H1 (cell line): Measurements from ENCODE around the gene WDR76. TPM values are rescaled to one million over a fixed set of nuclear protein-coding genes. Genes with fewer than 3 reads are reported as not detected.

ENCODE experiments used
- CTCF ChIA-PET: fragments of 300-600 bp; sonication (Branson Sonifier 250); formaldehyde crosslinking; loops from one replicate; lab custom pipeline; 2021; ENCODE audit not compliant: partially characterized antibody; lab: Charles Lee
- POLR2A ChIA-PET: fragments of 300-600 bp; sonication (Branson Sonifier 250); formaldehyde crosslinking; loops from one replicate; lab custom pipeline; 2021; ENCODE audit warnings: inconsistent platforms; ENCODE audit not compliant: partially characterized antibody; lab: Charles Lee
- DNase-seq, 2 experiments: peaks; one replicate each; pipeline versions ENCODE4 v3.0.0 to v3.0.0-alpha.2; 2010 to 2022; ENCODE audit warnings: low spot score in 2 of 2, low read depth in 1 of 2, mixed read lengths in 1 of 2
- FAIRE-seq: peaks from 2 replicates; lab custom pipeline; 2011; peaks lifted over from hg19 to GRCh38; lab: Jason Lieb, UNC
- H2AFZ ChIP-seq: 2 replicates; pipeline ENCODE4 v1.8.1; 2012; ENCODE audit warnings: low read length, inconsistent platforms
- H2AK5ac ChIP-seq: 2 replicates; pipeline ENCODE4 v1.6.1; 2013; ENCODE audit warnings: low read depth, low read length
- H2BK120ac ChIP-seq: replicated peaks from 2 replicates; pipeline ENCODE3; 2013; ENCODE audit warnings: low read depth, low read length, inconsistent platforms
- H2BK12ac ChIP-seq: 2 replicates; pipeline ENCODE4 v1.6.1; 2013; ENCODE audit warnings: low read depth, low read length
- H2BK15ac ChIP-seq: 2 replicates; pipeline ENCODE4 v1.6.1; 2013; ENCODE audit warnings: low read length
- H2BK20ac ChIP-seq: 2 replicates; pipeline ENCODE4 v1.6.1; 2013; ENCODE audit warnings: low read length
- H2BK5ac ChIP-seq: 2 replicates; pipeline ENCODE4 v1.6.1; 2013; ENCODE audit warnings: low read depth, low read length
- H3K14ac ChIP-seq: 2 replicates; pipeline ENCODE4 v1.6.1; 2013; ENCODE audit warnings: inconsistent platforms; ENCODE audit not compliant: insufficient read length
- H3K18ac ChIP-seq: 2 replicates; pipeline ENCODE4 v1.6.1; 2013; ENCODE audit warnings: low read length; ENCODE audit errors: extremely low read depth
- H3K23ac ChIP-seq: 2 replicates; pipeline ENCODE4 v1.6.1; 2013; ENCODE audit warnings: inconsistent platforms; ENCODE audit not compliant: insufficient read length
- H3K23me2 ChIP-seq: 2 replicates; pipeline ENCODE4 v1.6.1; 2013; ENCODE audit warnings: low read depth, low read length
- H3K27ac ChIP-seq: 2 replicates; pipeline ENCODE4 v1.6.1; 2011; ENCODE audit warnings: low read depth, low read length, inconsistent platforms
- H3K27me3 ChIP-seq, 4 experiments: replicated peaks in 1 of 4; 1 replicate in 1 of 4; 2 replicates in 3 of 4; pipeline versions ENCODE4 v1.6.1 to v1.8.1; 2011 to 2013; ENCODE audit warnings: low read length in 3 of 4, mild to moderate bottlenecking in 3 of 4, inconsistent platforms in 2 of 4, mixed read lengths in 2 of 4, moderate library complexity in 1 of 4; ENCODE audit not compliant: control insufficient read depth in 3 of 4, insufficient read depth in 3 of 4; ENCODE audit errors: extremely low read depth in 1 of 4
- H3K36me3 ChIP-seq, 4 experiments: 2 replicates each; pipeline versions ENCODE4 v1.6.1 to v1.8.1; 2011 to 2013; ENCODE audit warnings: mild to moderate bottlenecking in 4 of 4, low read length in 3 of 4, moderate library complexity in 2 of 4, control low read depth in 1 of 4, inconsistent platforms in 1 of 4; ENCODE audit not compliant: insufficient read depth in 4 of 4, control insufficient read depth in 2 of 4
- H3K4ac ChIP-seq: replicated peaks from 2 replicates; pipeline ENCODE3; 2013; ENCODE audit warnings: low read length, low read depth, mixed read lengths, inconsistent platforms; ENCODE audit not compliant: insufficient read length
- H3K4me1 ChIP-seq, 4 experiments: replicated peaks in 1 of 4; 1 replicate in 1 of 4; 2 replicates in 3 of 4; pipeline versions ENCODE4 v1.6.1 to v1.8.1; 2011 to 2013; ENCODE audit warnings: low read length in 3 of 4, inconsistent platforms in 2 of 4, mixed read lengths in 1 of 4; ENCODE audit not compliant: insufficient read depth in 4 of 4, control insufficient read depth in 3 of 4
- H3K4me2 ChIP-seq, 2 experiments: 2 replicates each; pipeline versions ENCODE4 v1.6.1 to v1.8.1; 2011 to 2013; ENCODE audit warnings: low read depth in 2 of 2, low read length in 2 of 2, control low read depth in 1 of 2, inconsistent platforms in 1 of 2, mild to moderate bottlenecking in 1 of 2; ENCODE audit not compliant: insufficient read depth in 1 of 2
- H3K4me3 ChIP-seq, 4 experiments: fragments of 200-600, 300-600 bp in 1 of 4; sonication (generic), shearing (Covaris generic), sonication (Bioruptor Twin) in 1 of 4; 2 replicates each; pipeline versions ENCODE4 v1.5.1 to v1.8.1; 2011 to 2016; ENCODE audit warnings: low read length in 4 of 4, low read depth in 3 of 4, control low read depth in 2 of 4, inconsistent platforms in 2 of 4, mild to moderate bottlenecking in 2 of 4, mixed read lengths in 1 of 4, moderate library complexity in 1 of 4; ENCODE audit not compliant: insufficient read depth in 2 of 4; ENCODE audit errors: extremely low read depth in 1 of 4
- H3K56ac ChIP-seq: replicated peaks from 2 replicates; pipeline ENCODE3; 2013; ENCODE audit warnings: low read depth, mild to moderate bottlenecking, mixed read lengths, low read length, inconsistent platforms; ENCODE audit not compliant: insufficient read length
- H3K79me1 ChIP-seq: 2 replicates; pipeline ENCODE4 v1.6.1; 2013; ENCODE audit warnings: low read depth, low read length, control low read depth
- H3K79me2 ChIP-seq, 2 experiments: 2 replicates each; pipeline versions ENCODE4 v1.6.1 to v1.8.1; 2012 to 2013; ENCODE audit warnings: low read length in 2 of 2, mild to moderate bottlenecking in 2 of 2, inconsistent platforms in 1 of 2; ENCODE audit not compliant: insufficient read depth in 2 of 2, control insufficient read depth in 1 of 2
- H3K9ac ChIP-seq, 4 experiments: replicated peaks in 1 of 4; 1 replicate in 1 of 4; 2 replicates in 3 of 4; pipeline versions ENCODE4 v1.6.1 to v1.8.1; 2011 to 2013; ENCODE audit warnings: low read depth in 3 of 4, low read length in 3 of 4, control low read depth in 2 of 4, mild to moderate bottlenecking in 2 of 4, moderate library complexity in 2 of 4, inconsistent platforms in 1 of 4; ENCODE audit errors: extremely low read depth in 1 of 4
- H3K9me3 ChIP-seq, 2 experiments: 2 replicates each; pipeline versions ENCODE4 v1.6.1 to v1.8.1; 2012 to 2013; ENCODE audit warnings: mild to moderate bottlenecking in 2 of 2, moderate library complexity in 2 of 2, control low read depth in 1 of 2, inconsistent platforms in 1 of 2, low read depth in 1 of 2, low read length in 1 of 2, mixed read lengths in 1 of 2; ENCODE audit not compliant: insufficient read depth in 2 of 2
- H4K20me1 ChIP-seq, 2 experiments: replicated peaks in 1 of 2; 2 replicates each; pipeline versions ENCODE3 to v1.8.1; 2011 to 2013; ENCODE audit warnings: inconsistent platforms in 2 of 2, low read length in 2 of 2, mild to moderate bottlenecking in 1 of 2; ENCODE audit not compliant: insufficient read depth in 2 of 2, control insufficient read depth in 1 of 2
- H4K5ac ChIP-seq: 2 replicates; pipeline ENCODE4 v1.6.1; 2013; ENCODE audit warnings: low read length, low read depth, mixed read lengths, inconsistent platforms; ENCODE audit not compliant: insufficient read length
- H4K8ac ChIP-seq: 2 replicates; pipeline ENCODE4 v1.8.0; 2013; ENCODE audit warnings: mild to moderate bottlenecking, moderate library complexity, low read length, inconsistent platforms; ENCODE audit not compliant: insufficient read depth; ENCODE audit errors: extremely low read depth
- H4K91ac ChIP-seq: replicated peaks from 2 replicates; pipeline ENCODE3; 2013; ENCODE audit warnings: low read length, mixed read lengths, inconsistent platforms; ENCODE audit not compliant: insufficient read length
- BACH1 ChIP-seq: IDR thresholded peaks from 2 replicates; pipeline ENCODE4 v1.6.1; 2012; ENCODE audit warnings: low read length, improper control_type of control experiment
- BCL11A ChIP-seq, 2 experiments: IDR thresholded peaks; one replicate each; pipeline ENCODE4 v1.6.1; 2011; ENCODE audit warnings: low read depth in 2 of 2, low read length in 2 of 2, mild to moderate bottlenecking in 2 of 2
- EP300 ChIP-seq, 2 experiments: IDR thresholded peaks; 1 replicate in 1 of 2; 2 replicates in 1 of 2; pipeline ENCODE4 v1.6.1; 2011 to 2012; ENCODE audit warnings: low read depth in 2 of 2, low read length in 2 of 2, mild to moderate bottlenecking in 2 of 2, borderline replicate concordance in 1 of 2, inconsistent platforms in 1 of 2, moderate library complexity in 1 of 2
- HDAC2 ChIP-seq, 2 experiments: fragments of 300-600 bp in 1 of 2; sonication (generic) in 1 of 2; IDR thresholded peaks; 2 replicates each; pipeline ENCODE4 v1.6.1; 2011 to 2012; ENCODE audit warnings: low read depth in 2 of 2, low read length in 2 of 2, mild to moderate bottlenecking in 2 of 2, moderate library complexity in 2 of 2, borderline replicate concordance in 1 of 2, inconsistent platforms in 1 of 2
- JUN ChIP-seq: IDR thresholded peaks from 2 replicates; pipeline ENCODE4 v1.6.1; 2011; ENCODE audit warnings: low read depth, mild to moderate bottlenecking, improper control_type of control experiment, low read length
- JUND ChIP-seq: IDR thresholded peaks from 2 replicates; pipeline ENCODE4 v1.6.1; 2011; ENCODE audit warnings: mild to moderate bottlenecking, improper control_type of control experiment, low read length
- KDM4A ChIP-seq: IDR thresholded peaks from one replicate; pipeline ENCODE4 v1.7.1; 2012; ENCODE audit warnings: low read depth, mild to moderate bottlenecking, moderate library complexity, low read length, inconsistent platforms; ENCODE audit not compliant: severe bottlenecking
- KDM5A ChIP-seq: fragments of 200-600 bp; IDR thresholded peaks from 2 replicates; pipeline ENCODE4 v1.7.1; 2012; ENCODE audit warnings: mild to moderate bottlenecking, low read length, inconsistent platforms, mixed read lengths
- POLR2A ChIP-seq, 2 experiments: IDR thresholded peaks; 1 replicate in 1 of 2; 2 replicates in 1 of 2; pipeline ENCODE4 v1.6.1; 2011; ENCODE audit warnings: low read depth in 2 of 2, low read length in 2 of 2, mild to moderate bottlenecking in 2 of 2; ENCODE audit errors: control extremely low read depth in 1 of 2
- SAP30 ChIP-seq: fragments of 300-600 bp; sonication (generic); IDR thresholded peaks from 2 replicates; pipeline ENCODE4 v1.7.1; 2012; ENCODE audit warnings: low read length, moderate library complexity, mild to moderate bottlenecking, inconsistent platforms; ENCODE audit not compliant: insufficient read depth, insufficient replicate concordance
- SIN3A ChIP-seq, 2 experiments: IDR thresholded peaks in 1 of 2; conservative IDR thresholded peaks in 1 of 2; 2 replicates each; pipeline ENCODE4 v1.6.1; 2011 to 2012; ENCODE audit warnings: low read length in 2 of 2, improper control_type of control experiment in 1 of 2, low read depth in 1 of 2, mild to moderate bottlenecking in 1 of 2
- SP2 ChIP-seq: IDR thresholded peaks from 2 replicates; pipeline ENCODE4 v1.6.1; 2012; ENCODE audit warnings: mild to moderate bottlenecking, low read length, inconsistent platforms
- SRF ChIP-seq: IDR thresholded peaks from 2 replicates; pipeline ENCODE4 v1.6.1; 2011; ENCODE audit warnings: mild to moderate bottlenecking, low read depth, low read length, moderate library complexity
- YY1 ChIP-seq: IDR thresholded peaks from 2 replicates; pipeline ENCODE4 v1.6.1; 2011; ENCODE audit warnings: low read depth, mild to moderate bottlenecking, low read length
- WGBS, 2 experiments: shearing (Covaris generic) in 1 of 2; methylation state at CpG; one replicate each; pipeline versions ENCODE4 v1.1.6 to v1.1.7; 2013 to 2015; ENCODE audit warnings: low lambda C conversion rate in 2 of 2, mixed read lengths in 2 of 2, inconsistent platforms in 1 of 2, low coverage in 1 of 2, missing lambda C conversion rate in 1 of 2; ENCODE audit not compliant: insufficient replicate concordance in 2 of 2, insufficient coverage in 1 of 2, insufficient read length in 1 of 2; ENCODE audit errors: extremely low coverage in 1 of 2, missing lambda C conversion rate in 1 of 2; 5-methylcytosine and 5-hydroxymethylcytosine counted together
- polyA plus RNA-seq, 7 experiments: library from polyadenylated mRNA; depleted of rRNA in 3 of 7; stranded (reverse) in 5 of 7; unstranded in 2 of 7; fragments of >200 nt in 5 of 7; fragments of 200-250 nt in 2 of 7; gene quantifications; 1 replicate in 5 of 7; 2 replicates in 1 of 7; 4 replicates in 1 of 7; pipeline versions ENCODE4 v1.2.1 to v1.2.3, GENCODE V29; 2011 to 2013; ENCODE audit warnings: missing spikeins in 2 of 7, mixed read lengths in 2 of 7
- total RNA-seq: library from RNA; stranded (reverse); fragmentation: NEBNext Ultra II Directional; extraction: Animal tissue kit (Norgen Biotek cat#: 25700); gene quantifications from 2 replicates; pipeline ENCODE4 v1.2.1, GENCODE V29; 2021

Gene WDR76
- total and polyA plus RNA-seq, 2 of the 8 experiments (the other 6 are each of a cell fraction or from before 2014, with no cell fraction given) = 4.1 to 18.9 TPM

DNA sequence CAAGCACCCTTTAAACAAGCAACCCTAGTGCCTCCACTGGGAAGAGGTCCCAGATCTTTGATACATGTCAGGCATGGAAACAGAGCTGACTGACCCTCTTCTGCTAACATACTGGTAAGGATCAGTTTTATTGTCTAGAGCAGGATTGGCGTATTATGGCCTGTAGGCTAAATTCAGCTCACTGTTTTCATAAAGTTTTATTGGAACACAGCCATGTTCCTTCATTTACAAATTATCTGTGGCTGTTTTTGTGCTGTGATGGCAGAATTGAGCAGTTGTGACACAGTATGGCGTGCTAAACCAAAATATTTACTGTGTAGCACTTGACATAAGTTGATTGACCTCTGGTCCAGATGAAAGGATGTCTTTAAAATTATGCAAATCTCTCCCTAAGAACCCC lies 45.0 kb downstream of the WDR76 start:
- Histone ChIP-seq H3K4ac (no peak overlapping the region), H3K27me3 (no peaks in the 10 kb centered on the region), H3K23me2 (no peaks in the 10 kb centered on the region), H3K27ac (no peak overlapping the region), H2BK20ac (no peak overlapping the region), H3K56ac (no peak overlapping the region), H2BK5ac (no peak overlapping the region), H4K20me1 (peaks cover 0 to 3% of the 10 kb centered on the region in 2 experiments), H2BK15ac (no peak overlapping the region), H2AK5ac (no peak overlapping the region), H2BK120ac (no peak overlapping the region), H3K36me3 (peaks cover 0 to 12% (median 2%) of the 10 kb centered on the region in 4 experiments; a peak in 5 of 8 replicates), H3K4me1 (no peaks in the 10 kb centered on the region), H3K79me2 (no peaks in the 10 kb centered on the region), H4K91ac (no peak overlapping the region), H3K4me3 (no peak overlapping the region), H3K4me2 (no peak overlapping the region), H3K9me3 (no peaks in the 10 kb centered on the region), H2AFZ (no peak overlapping the region), H2BK12ac (no peak overlapping the region), H3K18ac (no peak overlapping the region), H3K79me1 (no peaks in the 10 kb centered on the region), H3K23ac (no peak overlapping the region), H3K14ac (no peak overlapping the region), H4K8ac (no peak overlapping the region), H3K9ac (no peak overlapping the region), H4K5ac (no peak overlapping the region)
- TF ChIP-seq KDM4A (no peak), BACH1 (no peak), BCL11A (IDR thresholded peaks at IDR 0.05; ENCODE audit: low read depth in 2 of 2, low read length in 2 of 2) (no peak), YY1 (no peak), JUN (no peak), POLR2A (IDR thresholded peaks at IDR 0.05; ENCODE audit: control extremely low read depth in 1 of 2, low read depth in 2 of 2, low read length in 2 of 2) (no peak), EP300 (IDR thresholded peaks at IDR 0.05; ENCODE audit: borderline replicate concordance in 1 of 2, low read depth in 2 of 2, low read length in 2 of 2) (no peak), SRF (no peak), JUND (no peak), KDM5A (no peak), SAP30 (no peak), SIN3A (conservative IDR thresholded peaks at IDR 0.05 in 1 of 2, IDR thresholded peaks at IDR 0.05 in 1 of 2; ENCODE audit: low read depth in 1 of 2, low read length in 2 of 2) (no peak), HDAC2 (IDR thresholded peaks at IDR 0.05; ENCODE audit: borderline replicate concordance in 1 of 2, low read depth in 2 of 2, low read length in 2 of 2) (no peak), SP2 (no peak)
- POLR2A ChIA-PET = no interaction called here
- DNase-seq (no peak), FAIRE-seq (no peak)
- CTCF ChIA-PET = interaction anchor here (0.6 to 4.4 kb wide), 17 partner anchors 10 to 327 kb away, joined by 3 to 30 read pairs (median 4); no protein-coding TSS in a partner anchor
- WGBS, 2 experiments = 98% methylated on average over 2 of the region's 2 CpGs; no CpG with 5 or more reads in 1 of the 2 experiments
